ENCODE data around the gene DLX4.

DLX4 gene

GRCh38 chr17:49971199-49971847 is 2.3 kb downstream of the DLX4 start:
- TF ChIP-seq, protein P1, sequence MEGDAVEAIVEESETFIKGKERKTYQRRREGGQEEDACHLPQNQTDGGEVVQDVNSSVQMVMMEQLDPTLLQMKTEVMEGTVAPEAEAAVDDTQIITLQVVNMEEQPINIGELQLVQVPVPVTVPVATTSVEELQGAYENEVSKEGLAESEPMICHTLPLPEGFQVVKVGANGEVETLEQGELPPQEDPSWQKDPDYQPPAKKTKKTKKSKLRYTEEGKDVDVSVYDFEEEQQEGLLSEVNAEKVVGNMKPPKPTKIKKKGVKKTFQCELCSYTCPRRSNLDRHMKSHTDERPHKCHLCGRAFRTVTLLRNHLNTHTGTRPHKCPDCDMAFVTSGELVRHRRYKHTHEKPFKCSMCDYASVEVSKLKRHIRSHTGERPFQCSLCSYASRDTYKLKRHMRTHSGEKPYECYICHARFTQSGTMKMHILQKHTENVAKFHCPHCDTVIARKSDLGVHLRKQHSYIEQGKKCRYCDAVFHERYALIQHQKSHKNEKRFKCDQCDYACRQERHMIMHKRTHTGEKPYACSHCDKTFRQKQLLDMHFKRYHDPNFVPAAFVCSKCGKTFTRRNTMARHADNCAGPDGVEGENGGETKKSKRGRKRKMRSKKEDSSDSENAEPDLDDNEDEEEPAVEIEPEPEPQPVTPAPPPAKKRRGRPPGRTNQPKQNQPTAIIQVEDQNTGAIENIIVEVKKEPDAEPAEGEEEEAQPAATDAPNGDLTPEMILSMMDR (IDR thresholded peaks at IDR 0.05), result no peak

DNA sequence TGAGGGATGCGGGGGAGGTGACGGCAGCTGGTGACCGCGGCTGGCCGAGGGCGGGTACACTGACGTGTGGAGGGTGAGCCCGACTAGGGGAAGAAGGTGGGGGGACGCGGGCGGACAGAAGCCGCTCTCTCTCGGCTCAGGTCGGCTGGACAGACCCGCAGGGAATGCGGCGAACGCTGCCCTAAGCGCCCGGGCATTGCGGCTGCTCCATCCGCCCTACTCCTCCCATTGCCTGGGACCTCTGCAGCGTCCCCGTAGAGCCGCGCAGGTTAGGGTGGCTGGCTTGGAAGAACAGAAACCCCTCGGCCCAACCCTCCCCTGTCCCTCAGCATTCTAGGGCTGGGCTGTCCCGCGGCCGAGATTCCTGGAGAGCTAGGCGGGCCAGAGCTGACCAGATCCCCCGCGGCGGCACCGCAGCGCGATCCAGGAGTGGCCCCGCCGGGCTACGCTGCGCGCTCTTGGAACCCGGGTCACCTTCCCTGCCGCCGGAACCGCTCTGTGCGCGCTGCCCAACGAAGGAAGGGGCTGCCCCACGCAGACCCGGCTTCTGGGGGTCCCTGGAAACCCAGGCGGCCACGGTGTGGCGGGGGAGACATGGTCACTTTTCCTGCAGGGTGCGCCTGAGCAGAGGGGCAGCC is 3.0 kb downstream of the DLX4 start:
- TF ChIP-seq, protein P1 (IDR thresholded peaks at IDR 0.05), result no peak

DNA sequence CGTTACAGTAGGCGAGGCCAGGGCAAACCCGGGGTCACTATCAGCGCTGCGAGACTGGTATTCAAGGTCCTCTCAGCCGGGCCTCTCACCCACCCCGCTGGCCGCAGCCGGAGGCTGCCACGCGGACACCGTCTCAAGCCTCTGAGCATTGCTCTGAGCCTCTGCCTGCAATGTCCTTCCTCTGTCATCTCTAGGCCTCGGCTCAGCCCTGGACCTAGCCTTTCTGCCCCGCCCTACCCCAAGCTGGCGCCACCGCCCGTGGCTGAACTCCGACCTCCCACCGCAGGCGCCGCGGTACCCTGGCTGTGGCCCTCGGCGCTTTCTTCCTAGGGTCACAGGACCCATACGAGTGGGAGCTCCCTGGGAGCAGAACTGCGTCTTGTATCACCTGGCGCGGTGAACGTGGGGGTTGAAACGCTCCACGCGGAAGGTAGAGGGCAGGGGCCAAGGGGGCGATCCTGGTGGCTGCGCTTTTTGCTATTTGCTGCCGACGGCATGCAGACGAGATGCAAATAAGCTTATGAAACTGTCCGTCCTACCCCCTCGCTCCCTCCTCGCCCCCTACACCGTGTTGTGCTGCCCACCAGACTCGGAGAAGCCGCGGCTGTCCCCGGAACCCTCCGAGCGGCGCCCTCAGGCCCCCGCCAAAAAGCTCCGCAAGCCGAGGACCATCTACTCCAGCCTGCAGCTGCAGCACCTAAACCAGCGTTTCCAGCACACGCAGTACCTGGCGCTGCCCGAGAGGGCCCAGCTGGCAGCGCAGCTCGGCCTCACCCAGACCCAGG is 3.7 kb downstream of the DLX4 start:
- TF ChIP-seq, protein P1 (IDR thresholded peaks at IDR 0.05), result no peak

- TF ChIP-seq, protein P1 (IDR thresholded peaks at IDR 0.05), result no peak
Observed at GRCh38 chr17:49973271-49973615, 4.3 kb downstream of the DLX4 start.

DNA sequence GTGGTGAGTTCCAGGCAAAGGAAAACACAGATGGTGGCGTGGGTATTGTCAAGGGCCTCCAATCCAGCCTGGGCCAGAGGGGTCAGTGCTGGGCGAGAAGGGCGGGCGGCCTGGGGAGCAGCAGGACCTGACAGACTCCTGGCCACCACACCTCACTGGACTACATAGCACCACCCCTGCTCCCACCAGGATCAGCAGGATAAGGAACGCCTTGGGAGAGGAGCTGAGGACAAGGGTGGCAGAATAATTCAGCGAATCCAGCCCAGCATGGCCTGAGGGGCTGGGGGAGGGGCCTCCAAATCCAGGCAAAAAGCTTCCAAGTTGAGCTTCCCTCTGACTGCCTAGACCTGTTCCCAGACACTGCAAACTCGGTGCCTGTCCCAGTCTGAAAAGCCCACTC is 6.5 kb downstream of the DLX4 start:
- TF ChIP-seq, protein P1 (IDR thresholded peaks at IDR 0.05), result no peak

- TF ChIP-seq, protein P1 (IDR thresholded peaks at IDR 0.05), result no peak
Observed at GRCh38 chr17:49976163-49976827, 7.3 kb downstream of the DLX4 start.

DNA sequence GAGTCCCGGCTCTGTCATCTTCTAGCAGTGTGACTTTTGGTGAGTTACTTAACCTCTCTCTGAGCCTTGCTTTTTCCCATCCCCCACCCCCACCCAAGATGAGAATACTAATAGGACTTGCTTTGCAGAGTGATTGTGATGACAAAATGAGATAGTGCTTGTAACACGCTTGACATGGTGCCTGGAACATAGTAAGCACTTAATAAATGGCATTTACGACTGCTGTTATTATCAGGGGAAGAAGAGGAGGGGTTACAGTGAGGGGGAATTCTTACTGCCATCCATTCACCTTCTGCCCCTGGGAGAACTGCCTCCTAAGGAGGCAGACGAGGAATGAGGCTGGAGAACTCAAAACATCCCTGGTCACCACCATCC is 7.8 kb downstream of the DLX4 start:
- TF ChIP-seq, protein P1 (IDR thresholded peaks at IDR 0.05), result no peak

All from LNCAP (cell line).